Measurements from ENCODE around the gene PRTFDC1.
"Not testable (repeated sequence)": the region's sequence is repeated elsewhere in the genome, so short reads cannot be mapped to it uniquely, and the experiment has no call there.

Gene PRTFDC1

GRCh38 chr10:24840784-24841183 is 111.6 kb downstream of the PRTFDC1 start:
- Histone ChIP-seq H3K4me1 (ENCODE audit: control insufficient read depth, insufficient read depth, low read length) (no peaks in the 10 kb centered on the region), H3K9ac (ENCODE audit: low read length) (no peak overlapping the region), H3K9me3 (ENCODE audit: control insufficient read depth, insufficient read depth, low read depth, low read length) (no peaks in the 10 kb centered on the region), H3K27me3 (ENCODE audit: control insufficient read depth, insufficient read depth, low read length) (no peaks in the 10 kb centered on the region), H3K4me3 (ENCODE audit: low read depth, low read length) (no peak overlapping the region), H3K27ac (ENCODE audit: low read depth, low read length) (no peak overlapping the region), H3K36me3 (ENCODE audit: control insufficient read depth, insufficient read depth, low read length) (no peaks in the 10 kb centered on the region)

GRCh38 chr10:24837781-24838180 is 114.6 kb downstream of the PRTFDC1 start:
- not testable (repeated sequence) for H3K9me3 ChIP-seq (ENCODE audit: control insufficient read depth, insufficient read depth, low read depth, low read length); H3K4me1 ChIP-seq (ENCODE audit: control insufficient read depth, insufficient read depth, low read length); H3K27me3 ChIP-seq (ENCODE audit: control insufficient read depth, insufficient read depth, low read length); H3K36me3 ChIP-seq (ENCODE audit: control insufficient read depth, insufficient read depth, low read length); H3K9ac ChIP-seq (ENCODE audit: low read length); H3K4me3 ChIP-seq (ENCODE audit: low read depth, low read length); H3K27ac ChIP-seq (ENCODE audit: low read depth, low read length)

GRCh38 chr10:24834869-24835268 is 117.5 kb downstream of the PRTFDC1 start:
- Histone ChIP-seq H3K4me1 (ENCODE audit: control insufficient read depth, insufficient read depth, low read length) (no peaks in the 10 kb centered on the region), H3K27ac (ENCODE audit: low read depth, low read length) (no peak overlapping the region), H3K36me3 (ENCODE audit: control insufficient read depth, insufficient read depth, low read length) (no peaks in the 10 kb centered on the region), H3K9me3 (ENCODE audit: control insufficient read depth, insufficient read depth, low read depth, low read length) (no peaks in the 10 kb centered on the region), H3K27me3 (ENCODE audit: control insufficient read depth, insufficient read depth, low read length) (no peaks in the 10 kb centered on the region), H3K4me3 (ENCODE audit: low read depth, low read length) (no peak overlapping the region), H3K9ac (ENCODE audit: low read length) (no peak overlapping the region)

- Histone ChIP-seq H3K9me3 (ENCODE audit: control insufficient read depth, insufficient read depth, low read depth, low read length) (no peaks in the 10 kb centered on the region), H3K36me3 (ENCODE audit: control insufficient read depth, insufficient read depth, low read length) (no peaks in the 10 kb centered on the region), H3K4me1 (ENCODE audit: control insufficient read depth, insufficient read depth, low read length) (no peaks in the 10 kb centered on the region), H3K27me3 (ENCODE audit: control insufficient read depth, insufficient read depth, low read length) (no peaks in the 10 kb centered on the region), H3K9ac (ENCODE audit: low read length) (no peak overlapping the region), H3K27ac (ENCODE audit: low read depth, low read length) (no peak overlapping the region), H3K4me3 (ENCODE audit: low read depth, low read length) (no peak overlapping the region)
These were observed 126.4 kb downstream of the PRTFDC1 start for GRCh38 chr10:24826009-24826408.

GRCh38 chr10:24825551-24825950 is 126.9 kb downstream of the PRTFDC1 start:
- Histone ChIP-seq H3K9ac (ENCODE audit: low read length) (no peak overlapping the region), H3K27me3 (ENCODE audit: control insufficient read depth, insufficient read depth, low read length) (no peaks in the 10 kb centered on the region)

GRCh38 chr10:24824536-24824935 is 127.9 kb downstream of the PRTFDC1 start:
- H3K9ac ChIP-seq (ENCODE audit: low read length) = no peak overlapping the region
- no peaks in the 10 kb centered on the region for H3K4me1 ChIP-seq (ENCODE audit: control insufficient read depth, insufficient read depth, low read length)
- H3K27ac ChIP-seq (ENCODE audit: low read depth, low read length) = no peak overlapping the region
- no peaks in the 10 kb centered on the region for H3K27me3 ChIP-seq (ENCODE audit: control insufficient read depth, insufficient read depth, low read length)
- H3K4me3 ChIP-seq (ENCODE audit: low read depth, low read length) = no peak overlapping the region
- H3K9me3 ChIP-seq (ENCODE audit: control insufficient read depth, insufficient read depth, low read depth, low read length) = no peaks in the 10 kb centered on the region
- no peaks in the 10 kb centered on the region for H3K36me3 ChIP-seq (ENCODE audit: control insufficient read depth, insufficient read depth, low read length)

More at GRCh38 chr10:24825551-24825950, 126.9 kb downstream of the PRTFDC1 start:
- H3K4me3 ChIP-seq (ENCODE audit: low read depth, low read length) = no peak overlapping the region
- H3K27ac ChIP-seq (ENCODE audit: low read depth, low read length) = no peak overlapping the region
- no peaks in the 10 kb centered on the region for H3K9me3 ChIP-seq (ENCODE audit: control insufficient read depth, insufficient read depth, low read depth, low read length)
- no peaks in the 10 kb centered on the region for H3K36me3 ChIP-seq (ENCODE audit: control insufficient read depth, insufficient read depth, low read length)
- no peaks in the 10 kb centered on the region for H3K4me1 ChIP-seq (ENCODE audit: control insufficient read depth, insufficient read depth, low read length)

GRCh38 chr10:24824124-24824523 is 128.3 kb downstream of the PRTFDC1 start:
- no peaks in the 10 kb centered on the region for H3K36me3 ChIP-seq (ENCODE audit: control insufficient read depth, insufficient read depth, low read length)
- H3K9me3 ChIP-seq (ENCODE audit: control insufficient read depth, insufficient read depth, low read depth, low read length) = no peaks in the 10 kb centered on the region
- no peak overlapping the region for H3K4me3 ChIP-seq (ENCODE audit: low read depth, low read length)
- no peak overlapping the region for H3K9ac ChIP-seq (ENCODE audit: low read length)
- no peaks in the 10 kb centered on the region for H3K4me1 ChIP-seq (ENCODE audit: control insufficient read depth, insufficient read depth, low read length)
- no peak overlapping the region for H3K27ac ChIP-seq (ENCODE audit: low read depth, low read length)
- no peaks in the 10 kb centered on the region for H3K27me3 ChIP-seq (ENCODE audit: control insufficient read depth, insufficient read depth, low read length)

GRCh38 chr10:24822590-24822989 is 129.8 kb downstream of the PRTFDC1 start:
- H3K9ac ChIP-seq (ENCODE audit: low read length) = no peak overlapping the region
- H3K27me3 ChIP-seq (ENCODE audit: control insufficient read depth, insufficient read depth, low read length) = no peaks in the 10 kb centered on the region
- no peak overlapping the region for H3K4me3 ChIP-seq (ENCODE audit: low read depth, low read length)
- H3K27ac ChIP-seq (ENCODE audit: low read depth, low read length) = no peak overlapping the region
- H3K36me3 ChIP-seq (ENCODE audit: control insufficient read depth, insufficient read depth, low read length) = no peaks in the 10 kb centered on the region
- H3K9me3 ChIP-seq (ENCODE audit: control insufficient read depth, insufficient read depth, low read depth, low read length) = no peaks in the 10 kb centered on the region
- H3K4me1 ChIP-seq (ENCODE audit: control insufficient read depth, insufficient read depth, low read length) = no peaks in the 10 kb centered on the region

GRCh38 chr10:24821986-24822385 is 130.4 kb downstream of the PRTFDC1 start:
- no peaks in the 10 kb centered on the region for H3K36me3 ChIP-seq (ENCODE audit: control insufficient read depth, insufficient read depth, low read length)
- no peaks in the 10 kb centered on the region for H3K9me3 ChIP-seq (ENCODE audit: control insufficient read depth, insufficient read depth, low read depth, low read length)
- H3K27ac ChIP-seq (ENCODE audit: low read depth, low read length) = no peak overlapping the region
- no peak overlapping the region for H3K4me3 ChIP-seq (ENCODE audit: low read depth, low read length)
- no peak overlapping the region for H3K9ac ChIP-seq (ENCODE audit: low read length)
- H3K4me1 ChIP-seq (ENCODE audit: control insufficient read depth, insufficient read depth, low read length) = no peaks in the 10 kb centered on the region
- no peaks in the 10 kb centered on the region for H3K27me3 ChIP-seq (ENCODE audit: control insufficient read depth, insufficient read depth, low read length)

- H3K4me1 ChIP-seq (ENCODE audit: control insufficient read depth, insufficient read depth, low read length) = peaks cover under 1% of the 10 kb centered on the region; the same call in 1 of the 2 replicates
- no peaks in the 10 kb centered on the region for H3K27me3 ChIP-seq (ENCODE audit: control insufficient read depth, insufficient read depth, low read length)
- H3K27ac ChIP-seq (ENCODE audit: low read depth, low read length) = no peak overlapping the region
- H3K4me3 ChIP-seq (ENCODE audit: low read depth, low read length) = no peak overlapping the region
- H3K36me3 ChIP-seq (ENCODE audit: control insufficient read depth, insufficient read depth, low read length) = no peaks in the 10 kb centered on the region
- no peaks in the 10 kb centered on the region for H3K9me3 ChIP-seq (ENCODE audit: control insufficient read depth, insufficient read depth, low read depth, low read length)
- H3K9ac ChIP-seq (ENCODE audit: low read length) = no peak overlapping the region
These were observed 135.5 kb downstream of the PRTFDC1 start for GRCh38 chr10:24816868-24817396.

GRCh38 chr10:24814568-24815313 is 137.7 kb downstream of the PRTFDC1 start:
- Histone ChIP-seq H3K9me3 (ENCODE audit: control insufficient read depth, insufficient read depth, low read depth, low read length) (no peaks in the 10 kb centered on the region), H3K4me3 (ENCODE audit: low read depth, low read length) (no peak overlapping the region), H3K4me1 (ENCODE audit: control insufficient read depth, insufficient read depth, low read length) (peaks cover 2% of the 10 kb centered on the region; the same call in 1 of the 2 replicates), H3K27ac (ENCODE audit: low read depth, low read length) (no peak overlapping the region), H3K36me3 (ENCODE audit: control insufficient read depth, insufficient read depth, low read length) (no peaks in the 10 kb centered on the region), H3K27me3 (ENCODE audit: control insufficient read depth, insufficient read depth, low read length) (no peaks in the 10 kb centered on the region), H3K9ac (ENCODE audit: low read length) (no peak overlapping the region)

All from HUES6 (cell line).